ENCODE data around the gene PFDN5.

Gene PFDN5

DNA sequence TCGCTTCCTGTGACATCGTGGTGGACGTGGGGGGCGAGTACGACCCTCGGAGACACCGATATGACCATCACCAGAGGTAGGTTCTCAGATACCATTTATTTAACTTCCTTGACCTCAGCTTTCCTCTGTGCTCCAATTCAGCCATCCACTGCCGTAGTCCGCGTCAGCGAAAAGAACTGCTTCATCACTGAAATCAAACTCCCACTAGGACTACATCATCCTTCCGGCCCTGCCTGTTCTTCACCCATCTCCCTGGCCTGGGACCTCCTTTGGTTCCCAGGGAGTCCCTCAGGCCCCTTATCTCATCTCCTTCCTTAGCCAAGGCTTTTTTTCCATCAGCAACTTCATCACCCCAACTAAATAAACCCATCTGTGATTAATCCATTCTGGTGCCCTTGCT is 4.8 kb downstream of the PFDN5 start:
- TF ChIP-seq, protein P1, sequence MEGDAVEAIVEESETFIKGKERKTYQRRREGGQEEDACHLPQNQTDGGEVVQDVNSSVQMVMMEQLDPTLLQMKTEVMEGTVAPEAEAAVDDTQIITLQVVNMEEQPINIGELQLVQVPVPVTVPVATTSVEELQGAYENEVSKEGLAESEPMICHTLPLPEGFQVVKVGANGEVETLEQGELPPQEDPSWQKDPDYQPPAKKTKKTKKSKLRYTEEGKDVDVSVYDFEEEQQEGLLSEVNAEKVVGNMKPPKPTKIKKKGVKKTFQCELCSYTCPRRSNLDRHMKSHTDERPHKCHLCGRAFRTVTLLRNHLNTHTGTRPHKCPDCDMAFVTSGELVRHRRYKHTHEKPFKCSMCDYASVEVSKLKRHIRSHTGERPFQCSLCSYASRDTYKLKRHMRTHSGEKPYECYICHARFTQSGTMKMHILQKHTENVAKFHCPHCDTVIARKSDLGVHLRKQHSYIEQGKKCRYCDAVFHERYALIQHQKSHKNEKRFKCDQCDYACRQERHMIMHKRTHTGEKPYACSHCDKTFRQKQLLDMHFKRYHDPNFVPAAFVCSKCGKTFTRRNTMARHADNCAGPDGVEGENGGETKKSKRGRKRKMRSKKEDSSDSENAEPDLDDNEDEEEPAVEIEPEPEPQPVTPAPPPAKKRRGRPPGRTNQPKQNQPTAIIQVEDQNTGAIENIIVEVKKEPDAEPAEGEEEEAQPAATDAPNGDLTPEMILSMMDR (IDR thresholded peaks at IDR 0.05): no peak

DNA sequence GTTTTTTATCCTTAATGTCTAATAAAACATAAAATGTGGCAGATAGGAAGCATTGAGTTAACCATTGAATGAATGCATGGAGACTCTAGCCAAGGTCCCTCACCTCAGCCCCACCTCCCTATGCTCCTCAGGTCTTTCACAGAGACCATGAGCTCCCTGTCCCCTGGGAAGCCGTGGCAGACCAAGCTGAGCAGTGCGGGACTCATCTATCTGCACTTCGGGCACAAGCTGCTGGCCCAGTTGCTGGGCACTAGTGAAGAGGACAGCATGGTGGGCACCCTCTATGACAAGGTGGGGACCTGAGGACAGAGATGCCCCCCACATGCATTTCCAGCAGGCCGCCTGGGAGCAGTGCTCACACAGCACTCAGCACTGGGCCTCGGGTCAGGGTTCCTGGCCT is 7.6 kb downstream of the PFDN5 start:
- TF ChIP-seq, protein P1 (IDR thresholded peaks at IDR 0.05): no peak

DNA sequence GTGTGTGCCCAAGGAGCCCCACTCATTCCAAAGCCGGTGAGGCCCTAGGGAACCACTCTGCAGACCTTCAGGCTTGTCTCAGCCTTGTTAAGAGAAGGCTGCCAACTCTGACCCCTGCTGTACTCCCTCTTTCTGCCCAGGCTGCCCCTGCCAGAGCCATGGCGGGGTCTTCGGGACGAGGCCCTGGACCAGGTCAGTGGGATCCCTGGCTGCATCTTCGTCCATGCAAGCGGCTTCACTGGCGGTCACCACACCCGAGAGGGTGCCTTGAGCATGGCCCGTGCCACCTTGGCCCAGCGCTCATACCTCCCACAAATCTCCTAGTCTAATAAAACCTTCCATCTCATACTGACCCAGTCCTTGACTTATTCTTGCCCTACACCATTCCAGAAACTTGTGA is 11.5 kb downstream of the PFDN5 start:
- TF ChIP-seq, protein P1 (IDR thresholded peaks at IDR 0.05): no peak

DNA sequence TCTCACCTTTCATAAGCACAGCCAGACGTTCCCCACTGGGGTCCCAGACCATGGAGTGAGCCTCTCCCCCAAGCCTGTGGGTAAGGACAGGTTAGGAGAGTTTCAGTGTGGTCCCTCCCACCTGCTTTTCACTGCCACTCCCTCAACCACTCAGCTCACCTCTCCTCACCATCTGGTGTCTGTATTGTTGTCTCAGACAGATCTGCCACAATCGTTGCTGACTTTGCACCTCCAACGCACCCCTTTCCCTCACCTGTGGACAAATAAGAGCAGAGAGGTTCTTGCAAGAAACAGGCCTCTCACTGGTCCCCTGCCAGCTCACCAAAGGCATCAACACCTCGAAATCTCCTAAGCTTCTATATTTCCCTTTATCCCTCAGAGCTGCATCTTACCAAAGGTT is 12.9 kb downstream of the PFDN5 start:
- TF ChIP-seq, protein P1 (IDR thresholded peaks at IDR 0.05): no peak

DNA sequence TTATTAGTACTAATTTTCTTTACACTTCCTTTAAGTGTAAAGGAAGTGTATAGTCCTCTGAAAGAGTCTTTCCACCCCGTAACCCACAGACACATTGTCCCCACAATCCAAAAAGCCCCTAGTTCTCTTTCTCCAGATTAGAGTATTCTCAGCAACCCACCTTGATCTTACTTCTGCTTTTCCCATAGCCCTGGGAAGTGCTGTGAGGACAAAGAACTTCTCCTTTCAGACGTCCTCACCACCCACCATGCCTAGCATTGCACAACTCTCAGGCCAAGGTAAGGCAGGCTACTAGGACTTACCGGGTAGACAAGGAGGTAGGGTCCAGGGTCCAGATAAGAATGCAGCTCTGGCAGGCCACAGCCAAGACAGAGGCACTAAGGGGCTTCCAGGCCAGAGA is 18.7 kb downstream of the PFDN5 start:
- TF ChIP-seq, protein P1 (IDR thresholded peaks at IDR 0.05): no peak

GRCh38 chr12:53320352-53321195 is 25.2 kb downstream of the PFDN5 start:
- TF ChIP-seq, protein P1 (IDR thresholded peaks at IDR 0.05): no peak

- TF ChIP-seq, protein P1 (IDR thresholded peaks at IDR 0.05): no peak
Measured at GRCh38 chr12:53324113-53324778, 28.9 kb downstream of the PFDN5 start.
